ENCODE data around the gene PLCB1.

GRCh38 chr20:8631271-8631670 lies 499.2 kb downstream of the PLCB1 start:
- TF ChIP-seq CTCF (IDR thresholded peaks at IDR 0.05; ENCODE audit: low read depth, low read length, poor library complexity, severe bottlenecking) (no peak), EZH2phosphoT487 (IDR thresholded peaks at IDR 0.05; ENCODE audit: borderline replicate concordance, low read length) (no peak)
